HG02884 (cell line): ENCODE results near the gene METTL25B.

Source experiments
- ATAC-seq: cut with Tn5 transposase; IDR thresholded peaks from one replicate; pipeline ENCODE4 v1.9.1; 2021; ENCODE audit warnings: mild to moderate bottlenecking, moderate library complexity; ENCODE audit not compliant: unreplicated experiment

Gene METTL25B

DNA sequence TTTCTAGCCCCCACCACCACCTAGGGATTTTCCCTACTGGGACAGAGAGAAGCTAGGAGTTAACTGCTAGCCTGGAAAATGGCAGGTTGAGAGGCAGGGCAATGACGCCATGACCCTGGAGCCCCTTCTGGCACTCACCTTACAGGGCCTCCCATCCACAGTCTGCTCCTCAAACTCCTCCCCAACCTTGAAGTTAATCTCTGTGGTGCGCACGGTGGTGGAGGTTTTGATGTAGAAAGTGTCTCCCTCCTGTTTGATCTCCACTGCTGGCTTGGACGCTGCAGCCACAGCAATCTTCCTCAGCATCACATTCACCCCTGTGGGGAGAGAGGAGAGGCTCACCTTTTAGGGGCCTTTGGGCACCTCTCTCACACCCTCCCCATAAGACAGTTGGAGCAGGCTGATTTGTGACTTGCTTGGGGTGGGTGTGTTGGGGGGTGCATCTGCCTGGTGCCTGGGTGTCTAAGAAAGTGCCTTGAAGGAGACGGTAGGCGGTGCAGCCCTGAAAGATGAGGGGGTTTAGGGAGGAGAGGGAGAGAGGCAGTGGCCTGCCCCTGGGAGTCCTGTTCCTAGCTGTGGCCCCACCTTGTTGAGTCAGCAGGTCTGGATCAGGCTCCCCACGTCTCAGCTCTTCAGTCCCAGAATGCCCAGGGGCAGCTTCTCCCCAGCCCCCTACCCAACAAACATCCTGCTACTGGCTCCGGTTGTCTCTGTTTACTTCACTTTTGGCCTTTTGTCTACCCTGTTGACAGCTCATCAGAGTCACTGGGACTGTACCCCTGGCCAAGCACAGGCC lies 27.3 kb upstream of the METTL25B start:
- ATAC-seq = no peak

- ATAC-seq = no peak
Observed at GRCh38 chr1:156703336-156703735, 24.9 kb upstream of the METTL25B start.

- no peak for ATAC-seq
Observed at GRCh38 chr1:156703741-156704140, 24.5 kb upstream of the METTL25B start.

- no peak for ATAC-seq
Observed at GRCh38 chr1:156704166-156704711, 24.0 kb upstream of the METTL25B start.

- ATAC-seq = no peak
Observed at GRCh38 chr1:156704930-156705320, 23.3 kb upstream of the METTL25B start.

DNA sequence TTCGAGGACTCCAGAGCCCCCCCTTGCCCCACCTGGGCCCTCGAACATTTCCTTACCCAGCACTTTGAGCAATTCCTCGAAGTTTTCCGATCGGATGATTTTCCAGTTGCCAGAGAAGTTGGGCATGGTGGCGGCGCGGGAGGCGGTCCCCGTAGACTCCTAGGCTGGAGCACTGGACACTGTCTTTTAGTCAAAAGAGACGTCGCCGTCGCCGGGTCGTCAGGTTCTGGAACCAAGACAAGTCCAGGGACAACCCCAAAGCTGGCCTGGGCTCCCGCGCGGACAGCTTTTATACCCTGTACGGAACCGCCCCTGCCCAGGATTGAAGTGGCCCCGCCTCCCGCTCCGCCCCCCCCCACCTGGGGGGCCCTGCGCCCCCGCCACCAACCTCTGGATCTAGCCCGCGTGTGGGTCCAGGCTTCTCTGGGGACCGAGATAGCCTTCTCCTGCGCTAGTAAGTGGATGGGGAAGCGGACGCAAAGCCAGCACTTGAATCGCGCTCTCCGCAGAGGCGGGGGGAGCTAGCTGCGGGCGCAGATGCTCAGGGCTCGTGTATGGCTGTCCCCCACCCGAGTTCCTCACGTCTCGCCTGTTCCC lies 22.9 kb upstream of the METTL25B start, which contains the start of gene CRABP2:
TSS of gene CRABP2 (minus strand) at position 263 of the 597 bp plus-strand sequence. CDS start at position 126, 137 bp downstream.
- no peak for ATAC-seq

DNA sequence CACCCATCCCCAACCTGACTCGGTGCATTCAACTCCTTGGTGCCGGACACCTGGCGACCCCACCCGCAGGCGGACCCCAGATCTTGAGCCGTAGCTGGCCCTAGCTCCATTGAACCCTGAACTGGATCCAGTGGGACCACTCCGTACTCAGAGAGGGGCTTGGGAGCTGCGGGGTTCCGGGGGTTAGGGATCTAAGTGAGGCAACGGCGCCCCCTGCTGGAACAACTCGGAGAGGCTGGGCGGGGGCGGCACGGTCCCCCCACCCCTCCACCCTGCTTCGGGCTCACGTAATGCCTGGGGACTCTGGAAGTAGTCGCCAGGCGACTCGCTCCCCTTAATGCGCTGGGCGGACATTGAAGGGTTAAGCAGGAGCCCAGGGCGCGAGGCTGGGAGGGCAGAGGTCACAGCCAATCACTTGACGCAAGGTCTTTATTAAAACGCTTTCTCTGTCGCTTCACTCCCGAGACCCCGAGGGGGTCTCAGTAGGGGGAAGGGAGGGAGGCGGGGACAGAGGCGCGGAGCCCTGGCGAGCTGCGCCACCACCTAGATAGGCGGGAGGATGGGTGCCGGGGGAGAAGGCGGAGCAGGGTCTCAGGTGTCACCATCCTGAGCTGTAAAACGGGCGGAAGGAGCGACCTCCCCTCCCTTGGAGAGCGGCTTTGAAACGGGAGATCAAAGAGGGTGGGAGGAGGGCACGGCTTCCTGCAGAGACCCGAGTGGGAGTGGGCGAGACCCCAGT lies 22.2 kb upstream of the METTL25B start:
- no peak for ATAC-seq

- no peak for ATAC-seq
Observed at GRCh38 chr1:156706657-156707416, 21.4 kb upstream of the METTL25B start.

DNA sequence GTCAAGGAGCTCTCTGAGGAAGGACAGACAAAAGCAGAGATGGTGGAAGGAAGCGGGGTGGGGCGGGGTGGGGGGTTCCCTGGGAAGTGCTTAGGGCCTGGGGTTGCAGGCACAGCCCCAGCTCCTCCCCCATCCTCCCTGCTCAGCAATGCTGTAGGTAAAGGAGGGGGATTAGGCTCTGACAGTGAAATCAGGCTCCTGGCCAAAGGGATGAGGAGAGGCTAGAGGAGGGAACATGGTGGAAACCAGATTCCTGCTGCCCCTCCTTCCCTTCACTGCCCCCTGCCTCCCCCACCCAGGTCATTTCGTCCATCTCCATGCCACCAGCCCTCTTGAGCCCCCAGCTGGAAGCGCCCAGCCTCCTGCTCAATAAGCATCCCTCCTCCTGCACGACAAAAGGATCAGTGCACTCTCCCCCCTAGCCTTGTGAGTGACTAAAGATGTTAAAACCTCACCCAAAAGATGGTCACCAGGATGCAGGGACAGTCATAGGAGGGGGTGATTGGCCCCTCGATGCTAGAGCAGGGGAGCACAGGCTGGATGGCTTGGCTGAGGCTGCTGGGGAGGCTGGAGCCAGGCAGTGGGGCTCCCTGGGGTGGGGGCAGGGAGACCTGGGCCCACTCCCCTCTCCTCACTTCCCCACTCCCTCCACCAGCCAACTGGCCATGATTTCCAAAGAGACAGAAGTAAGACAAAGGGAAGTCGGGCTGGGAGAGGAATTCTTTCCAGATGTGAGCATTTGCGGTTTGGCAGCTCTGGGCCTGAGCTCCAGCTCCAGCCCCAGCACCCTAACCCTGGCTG lies 20.7 kb upstream of the METTL25B start:
- ATAC-seq = no peak

GRCh38 chr1:156708218-156708661 lies 20.0 kb upstream of the METTL25B start:
- ATAC-seq = no peak

DNA sequence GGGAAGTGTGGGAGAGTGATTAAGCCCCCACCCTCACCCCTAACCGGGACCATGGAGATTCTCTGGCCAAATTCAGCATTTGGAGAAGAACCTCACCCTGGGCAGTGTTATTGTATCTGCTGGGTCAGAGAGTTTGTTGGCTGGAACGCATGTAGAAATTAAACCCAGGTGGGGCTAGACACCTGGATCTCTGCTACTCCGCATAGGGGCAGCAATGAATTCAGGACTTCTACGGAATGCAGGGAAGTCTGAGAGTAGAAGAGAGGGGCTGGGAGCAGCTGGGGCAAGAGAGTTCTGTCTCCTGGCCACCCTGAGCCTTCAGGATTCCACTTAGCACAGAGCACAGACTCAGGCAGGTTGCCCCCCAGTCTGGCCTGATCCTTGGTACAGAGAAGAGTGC lies 19.2 kb upstream of the METTL25B start:
- no peak for ATAC-seq

- ATAC-seq = no peak
Observed at GRCh38 chr1:156709757-156710489, 18.3 kb upstream of the METTL25B start.

GRCh38 chr1:156711011-156711817 lies 17.1 kb upstream of the METTL25B start:
- ATAC-seq = no peak

GRCh38 chr1:156712626-156713025 lies 15.6 kb upstream of the METTL25B start:
- no peak for ATAC-seq

DNA sequence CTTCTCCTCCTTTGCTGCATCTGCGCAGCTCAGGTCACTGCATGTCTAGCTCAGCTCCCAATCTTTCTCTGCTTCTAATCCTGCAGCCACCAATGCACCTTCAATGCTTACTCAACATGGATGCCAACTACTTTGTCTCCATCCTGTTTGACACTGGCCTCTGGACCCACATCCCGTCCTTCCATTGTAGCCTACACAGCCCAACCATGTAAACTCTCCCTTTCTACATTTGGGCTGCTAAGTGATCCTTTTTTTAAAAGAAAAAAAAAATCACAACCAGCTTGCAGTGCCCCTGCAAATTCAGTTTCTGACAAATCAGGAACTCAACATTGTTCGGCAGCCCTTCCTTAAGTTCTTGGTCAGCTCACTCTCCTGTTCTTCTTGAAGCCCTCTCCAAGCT lies 13.4 kb upstream of the METTL25B start:
- no peak for ATAC-seq

- ATAC-seq = no peak
Observed at GRCh38 chr1:156717351-156717750, 10.9 kb upstream of the METTL25B start.

DNA sequence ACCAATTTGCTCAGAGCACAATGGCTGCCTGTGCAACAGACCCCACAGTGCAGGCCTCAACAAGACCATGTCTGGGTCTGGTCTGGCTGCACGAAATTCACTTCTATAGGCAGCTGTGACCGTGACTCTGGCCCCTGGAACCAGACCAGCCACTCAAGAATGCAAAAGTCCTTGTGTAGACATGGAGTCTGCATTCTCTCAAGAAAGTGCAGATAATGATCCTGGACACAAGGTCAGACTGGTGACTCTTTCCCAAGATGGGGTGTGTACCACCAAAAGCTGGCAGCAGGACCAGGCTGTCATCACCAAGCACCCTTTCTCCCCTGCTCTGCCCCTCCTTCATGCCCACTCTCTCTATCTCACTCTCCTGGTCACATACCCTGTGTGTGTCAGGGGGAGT lies 7.1 kb upstream of the METTL25B start:
- ATAC-seq = no peak

DNA sequence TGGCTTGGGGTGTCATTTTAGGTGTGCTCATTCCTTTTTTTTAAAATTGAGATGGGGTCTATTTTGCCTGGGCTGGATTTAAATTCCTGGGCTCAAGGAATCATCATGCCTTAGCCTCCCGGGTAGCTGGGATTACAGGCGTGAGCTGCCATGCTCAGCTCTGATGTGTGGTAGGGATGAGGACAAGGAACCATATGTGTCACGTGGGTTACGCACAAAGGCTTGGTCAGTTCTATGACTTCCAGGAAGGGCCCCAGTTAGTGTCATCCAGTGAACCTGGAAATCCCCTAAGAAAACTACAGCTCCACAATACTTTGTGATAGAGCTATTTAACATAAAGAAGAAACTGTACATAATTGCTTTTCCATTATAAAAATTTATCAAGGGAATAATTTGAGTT lies 6.7 kb upstream of the METTL25B start:
- no peak for ATAC-seq
